Measurements from ENCODE around the gene MCL1.

DNA sequence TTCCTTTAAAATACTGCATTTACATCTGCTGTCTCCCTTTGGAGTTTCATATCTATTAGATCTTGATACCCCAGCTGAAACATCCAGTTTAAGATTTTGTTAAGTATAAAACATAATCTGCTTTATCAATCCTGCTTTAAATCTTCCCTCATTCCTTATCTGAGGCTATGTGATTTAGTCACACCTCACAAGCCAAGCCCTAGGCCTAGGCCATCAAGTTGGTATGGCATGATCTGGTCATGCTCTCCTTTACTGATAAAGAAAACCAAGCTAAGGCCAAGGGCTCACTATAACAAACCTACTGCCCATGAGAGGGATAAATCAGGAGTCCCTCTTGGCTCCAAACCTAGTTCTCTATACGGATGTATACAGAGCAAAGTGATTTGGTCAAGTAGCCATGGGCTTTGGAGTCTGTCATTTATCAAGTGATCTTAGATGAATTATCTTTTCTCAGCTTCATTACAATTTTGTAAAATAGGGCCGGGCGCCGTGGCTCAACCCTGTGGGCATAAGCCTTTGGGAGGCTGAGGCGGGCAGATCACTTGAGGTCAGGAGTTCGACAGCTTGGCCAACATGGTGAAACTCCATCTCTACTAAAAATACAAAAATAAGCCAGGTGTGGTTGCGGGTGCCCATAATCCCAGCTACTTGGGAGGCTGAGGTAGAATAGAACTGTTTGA, 27.2 kb upstream of the MCL1 start:
- TF ChIP-seq CTCF (IDR thresholded peaks at IDR 0.05) = no peak
- TF ChIP-seq POLR2AphosphoS5 (IDR thresholded peaks at IDR 0.05; ENCODE audit: low read depth, low read length) = no peak

All from Panc1 (cell line).